GM12878 (cell line): Measurements from ENCODE around the gene TMC2. TPM values are rescaled to one million over a fixed set of nuclear protein-coding genes. Genes with fewer than 3 reads are reported as not detected.

ENCODE experiments used
- EP300 ChIP-seq, 2 experiments: fragments of 150-350 bp in 1 of 2; IDR thresholded peaks; 2 replicates each; pipeline ENCODE4 v1.6.1; 2011 to 2012; ENCODE audit warnings: low read depth in 2 of 2, low read length in 2 of 2, borderline replicate concordance in 1 of 2, improper control_type of control experiment in 1 of 2, inconsistent platforms in 1 of 2; ENCODE audit not compliant: control insufficient read depth in 1 of 2
- GATAD2B ChIP-seq: fragments of 450-650 bp; conservative IDR thresholded peaks from 2 replicates; pipeline ENCODE4 v1.6.1; 2017; ENCODE audit warnings: low read depth, mild to moderate bottlenecking, moderate library complexity
- HDAC2 ChIP-seq: fragments of 200-600 bp; sonication (generic); IDR thresholded peaks from 2 replicates; pipeline ENCODE4 v1.6.1; 2017
- MTA2 ChIP-seq: fragments of 450-650 bp; IDR thresholded peaks from 2 replicates; pipeline ENCODE4 v1.6.1; 2016; ENCODE audit warnings: low read depth, mild to moderate bottlenecking, moderate library complexity
- NFIC ChIP-seq: IDR thresholded peaks from 2 replicates; pipeline ENCODE4 v1.6.1; 2012; ENCODE audit warnings: low read depth, mild to moderate bottlenecking, inconsistent platforms, low read length, moderate library complexity
- PBX3 ChIP-seq: IDR thresholded peaks from 2 replicates; pipeline ENCODE4 v1.6.1; 2011; ENCODE audit warnings: mild to moderate bottlenecking, low read depth, low read length, moderate library complexity; ENCODE audit not compliant: insufficient replicate concordance
- RUNX3 ChIP-seq: IDR thresholded peaks from 2 replicates; pipeline ENCODE4 v1.6.1; 2012; ENCODE audit warnings: low read length, inconsistent platforms
- STAT1 ChIP-seq: fragments of 450-650 bp; conservative IDR thresholded peaks from 2 replicates; pipeline ENCODE4 v1.6.1; 2014; ENCODE audit warnings: antibody characterized with exemption, mild to moderate bottlenecking
- TCF7 ChIP-seq: IDR thresholded peaks from 2 replicates; pipeline ENCODE4 v1.6.1; 2014; ENCODE audit warnings: antibody characterized with exemption, borderline replicate concordance
- ZNF207 ChIP-seq: fragments of 450-650 bp; IDR thresholded peaks from 2 replicates; pipeline ENCODE4 v1.6.1; 2014; ENCODE audit warnings: antibody characterized with exemption, mild to moderate bottlenecking, borderline replicate concordance
- polyA plus RNA-seq, 11 experiments: library from polyadenylated mRNA; depleted of rRNA in 4 of 11; unstranded in 6 of 11; stranded (reverse) in 5 of 11; fragments of >200 nt; fragmentation: Nextera tagmentation in 4 of 11; fragmentation: Illumina TruSeq in 1 of 11; extraction: Ambion mirVana in 4 of 11; extraction: Trizol in 1 of 11; gene quantifications; 1 replicate in 1 of 11; 2 replicates in 10 of 11; pipeline versions ENCODE4 v1.2.1 to v1.2.3, GENCODE V29; 2011 to 2016; ENCODE audit warnings: inconsistent platforms in 2 of 11, missing spikeins in 2 of 11, low read depth in 1 of 11
- total RNA-seq, 4 experiments: library from RNA; depleted of rRNA in 3 of 4; stranded (reverse); fragments of >200 nt in 3 of 4; fragmentation: Illumina TruSeq in 1 of 4; extraction: Trizol in 1 of 4; gene quantifications; 2 replicates each; pipeline versions ENCODE4 v1.2.1 to v1.2.3, GENCODE V29; 2013 to 2021

Gene TMC2
- total and polyA plus RNA-seq, 10 of the 15 experiments (the other 5 are each of a cell fraction or from before 2014, with no cell fraction given): 0.08 TPM; not detected in 9

- TF ChIP-seq NFIC (no peak), HDAC2 (no peak), TCF7 (no peak), GATAD2B (peak; percentile 72), STAT1 (no peak), PBX3 (no peak), ZNF207 (no peak), RUNX3 (peak; percentile 3; the same call in 1 of the 2 replicates), EP300 (IDR thresholded peaks at IDR 0.05; ENCODE audit: borderline replicate concordance in 1 of 2, control insufficient read depth in 1 of 2, low read depth in 2 of 2, low read length in 2 of 2) (no peak), MTA2 (no peak)
- TF ChIP-seq, all 136 proteins: peak for 24
These were observed 116.6 kb downstream of the TMC2 start (continued) for GRCh38 chr20:2652724-2653555.
